ENCODE measurements around the gene PIK3R2.

DNA sequence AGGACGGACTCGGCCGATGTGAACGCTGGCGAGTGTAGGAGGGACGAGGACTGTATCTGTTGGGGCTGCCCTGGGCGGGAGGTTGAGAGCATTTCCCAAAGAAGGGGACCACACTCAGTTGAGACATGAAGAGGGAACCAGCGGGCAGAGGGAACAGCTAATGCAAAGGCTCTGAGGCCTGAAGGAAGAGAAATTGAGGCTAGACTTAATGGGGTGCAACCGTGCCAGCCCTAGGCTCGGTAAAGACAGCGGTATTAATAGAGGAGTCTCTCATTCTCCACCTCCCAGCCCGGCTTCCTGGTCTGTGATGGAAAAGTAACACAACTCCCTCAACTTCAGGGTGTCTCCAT lies 41.2 kb downstream of the PIK3R2 start:
- TF ChIP-seq, protein P1, sequence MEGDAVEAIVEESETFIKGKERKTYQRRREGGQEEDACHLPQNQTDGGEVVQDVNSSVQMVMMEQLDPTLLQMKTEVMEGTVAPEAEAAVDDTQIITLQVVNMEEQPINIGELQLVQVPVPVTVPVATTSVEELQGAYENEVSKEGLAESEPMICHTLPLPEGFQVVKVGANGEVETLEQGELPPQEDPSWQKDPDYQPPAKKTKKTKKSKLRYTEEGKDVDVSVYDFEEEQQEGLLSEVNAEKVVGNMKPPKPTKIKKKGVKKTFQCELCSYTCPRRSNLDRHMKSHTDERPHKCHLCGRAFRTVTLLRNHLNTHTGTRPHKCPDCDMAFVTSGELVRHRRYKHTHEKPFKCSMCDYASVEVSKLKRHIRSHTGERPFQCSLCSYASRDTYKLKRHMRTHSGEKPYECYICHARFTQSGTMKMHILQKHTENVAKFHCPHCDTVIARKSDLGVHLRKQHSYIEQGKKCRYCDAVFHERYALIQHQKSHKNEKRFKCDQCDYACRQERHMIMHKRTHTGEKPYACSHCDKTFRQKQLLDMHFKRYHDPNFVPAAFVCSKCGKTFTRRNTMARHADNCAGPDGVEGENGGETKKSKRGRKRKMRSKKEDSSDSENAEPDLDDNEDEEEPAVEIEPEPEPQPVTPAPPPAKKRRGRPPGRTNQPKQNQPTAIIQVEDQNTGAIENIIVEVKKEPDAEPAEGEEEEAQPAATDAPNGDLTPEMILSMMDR (conservative IDR thresholded peaks at IDR 0.05; ENCODE audit: low read depth, low read length): no peak
- no peak for TF ChIP-seq EZH2 (IDR thresholded peaks at IDR 0.05; ENCODE audit: borderline replicate concordance, low read depth, low read length, poor library complexity, severe bottlenecking)

Measured in A673 (cell line).